ENCODE results near the gene WBP11. TPM values are rescaled to one million over a fixed set of nuclear protein-coding genes. Genes with fewer than 3 reads are reported as not detected.
A peak's percentile ranks its signal among the peaks of the same experiment; 100 is the strongest.

The WBP11 gene
- total and polyA plus RNA-seq, 2 of the 13 experiments (the other 11 are each of a cell fraction or from before 2014, with no cell fraction given): 7.6 to 31.0 TPM

DNA sequence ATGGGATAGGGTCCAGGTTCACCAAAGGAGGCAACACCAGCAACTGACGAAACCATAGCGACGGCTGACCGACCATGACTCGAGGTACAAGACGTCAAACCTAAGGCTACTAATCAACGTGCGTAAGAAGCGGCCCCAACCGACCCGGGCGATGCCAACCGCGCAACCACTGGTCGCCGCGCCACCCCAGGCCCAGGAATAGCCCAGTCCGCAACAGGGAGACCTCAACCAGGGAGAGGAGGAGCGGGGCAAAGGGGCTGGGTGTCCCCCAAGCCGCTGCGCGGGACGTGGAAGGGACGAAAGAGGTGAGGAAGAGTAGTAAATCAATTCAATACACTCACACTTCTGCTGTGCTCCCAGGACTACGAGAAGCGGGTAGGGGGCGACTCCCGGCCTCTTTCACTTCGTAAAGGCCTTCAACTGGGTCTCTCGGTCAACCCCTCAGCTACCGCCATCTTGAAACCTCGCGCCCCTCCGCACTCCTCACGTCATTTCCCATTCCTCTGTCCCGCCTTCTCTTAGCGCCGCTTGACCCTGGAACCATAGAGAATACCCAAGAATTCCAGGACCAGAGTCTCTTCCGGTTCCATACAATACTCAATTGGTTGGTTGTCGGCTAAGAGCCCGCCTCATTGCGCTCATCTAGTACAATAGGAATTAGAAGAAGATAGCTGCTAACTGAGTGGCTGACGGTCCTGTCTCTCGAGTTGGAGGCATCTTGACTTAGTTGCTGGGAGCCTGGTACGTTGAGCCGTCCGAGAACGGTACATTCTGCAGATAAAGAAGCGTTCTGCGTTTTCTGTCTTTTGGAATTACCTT is at the start of gene WBP11, which contains the start of gene C12orf60 (continued):
- TF ChIP-seq, protein P1, sequence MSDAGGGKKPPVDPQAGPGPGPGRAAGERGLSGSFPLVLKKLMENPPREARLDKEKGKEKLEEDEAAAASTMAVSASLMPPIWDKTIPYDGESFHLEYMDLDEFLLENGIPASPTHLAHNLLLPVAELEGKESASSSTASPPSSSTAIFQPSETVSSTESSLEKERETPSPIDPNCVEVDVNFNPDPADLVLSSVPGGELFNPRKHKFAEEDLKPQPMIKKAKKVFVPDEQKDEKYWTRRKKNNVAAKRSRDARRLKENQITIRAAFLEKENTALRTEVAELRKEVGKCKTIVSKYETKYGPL (CRISPR knock-in tag; IDR thresholded peaks at IDR 0.05): no peak
- TF ChIP-seq ZNF326 (CRISPR knock-in tag; IDR thresholded peaks at IDR 0.05; ENCODE audit: borderline replicate concordance): no peak
- TF ChIP-seq, protein P2, sequence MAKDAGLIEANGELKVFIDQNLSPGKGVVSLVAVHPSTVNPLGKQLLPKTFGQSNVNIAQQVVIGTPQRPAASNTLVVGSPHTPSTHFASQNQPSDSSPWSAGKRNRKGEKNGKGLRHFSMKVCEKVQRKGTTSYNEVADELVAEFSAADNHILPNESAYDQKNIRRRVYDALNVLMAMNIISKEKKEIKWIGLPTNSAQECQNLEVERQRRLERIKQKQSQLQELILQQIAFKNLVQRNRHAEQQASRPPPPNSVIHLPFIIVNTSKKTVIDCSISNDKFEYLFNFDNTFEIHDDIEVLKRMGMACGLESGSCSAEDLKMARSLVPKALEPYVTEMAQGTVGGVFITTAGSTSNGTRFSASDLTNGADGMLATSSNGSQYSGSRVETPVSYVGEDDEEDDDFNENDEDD (CRISPR knock-in tag; IDR thresholded peaks at IDR 0.05; ENCODE audit: borderline replicate concordance): peak; percentile 92; the same call in 1 of the 2 replicates
- 0 out of 2 replicates have a peak, but pooled peaks have one; percentile 24 for TF ChIP-seq ZNF891 (CRISPR knock-in tag; IDR thresholded peaks at IDR 0.05)
- no peak for TF ChIP-seq KLF13 (CRISPR knock-in tag; IDR thresholded peaks at IDR 0.05)
- TF ChIP-seq YEATS4 (CRISPR knock-in tag; IDR thresholded peaks at IDR 0.05; ENCODE audit: borderline replicate concordance): peak; percentile 66
- TF ChIP-seq, protein P3, sequence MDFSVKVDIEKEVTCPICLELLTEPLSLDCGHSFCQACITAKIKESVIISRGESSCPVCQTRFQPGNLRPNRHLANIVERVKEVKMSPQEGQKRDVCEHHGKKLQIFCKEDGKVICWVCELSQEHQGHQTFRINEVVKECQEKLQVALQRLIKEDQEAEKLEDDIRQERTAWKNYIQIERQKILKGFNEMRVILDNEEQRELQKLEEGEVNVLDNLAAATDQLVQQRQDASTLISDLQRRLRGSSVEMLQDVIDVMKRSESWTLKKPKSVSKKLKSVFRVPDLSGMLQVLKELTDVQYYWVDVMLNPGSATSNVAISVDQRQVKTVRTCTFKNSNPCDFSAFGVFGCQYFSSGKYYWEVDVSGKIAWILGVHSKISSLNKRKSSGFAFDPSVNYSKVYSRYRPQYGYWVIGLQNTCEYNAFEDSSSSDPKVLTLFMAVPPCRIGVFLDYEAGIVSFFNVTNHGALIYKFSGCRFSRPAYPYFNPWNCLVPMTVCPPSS (IDR thresholded peaks at IDR 0.05): no peak
- TF ChIP-seq, protein P4, sequence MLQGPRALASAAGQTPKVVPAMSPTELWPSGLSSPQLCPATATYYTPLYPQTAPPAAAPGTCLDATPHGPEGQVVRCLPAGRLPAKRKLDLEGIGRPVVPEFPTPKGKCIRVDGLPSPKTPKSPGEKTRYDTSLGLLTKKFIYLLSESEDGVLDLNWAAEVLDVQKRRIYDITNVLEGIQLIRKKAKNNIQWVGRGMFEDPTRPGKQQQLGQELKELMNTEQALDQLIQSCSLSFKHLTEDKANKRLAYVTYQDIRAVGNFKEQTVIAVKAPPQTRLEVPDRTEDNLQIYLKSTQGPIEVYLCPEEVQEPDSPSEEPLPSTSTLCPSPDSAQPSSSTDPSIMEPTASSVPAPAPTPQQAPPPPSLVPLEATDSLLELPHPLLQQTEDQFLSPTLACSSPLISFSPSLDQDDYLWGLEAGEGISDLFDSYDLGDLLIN (CRISPR knock-in tag; IDR thresholded peaks at IDR 0.05; ENCODE audit: borderline replicate concordance): no peak
- no peak for TF ChIP-seq SUZ12 (IDR thresholded peaks at IDR 0.05; ENCODE audit: low read depth, low read length)
- TF ChIP-seq IKZF1 (IDR thresholded peaks at IDR 0.05): no peak
- TF ChIP-seq, protein P5, sequence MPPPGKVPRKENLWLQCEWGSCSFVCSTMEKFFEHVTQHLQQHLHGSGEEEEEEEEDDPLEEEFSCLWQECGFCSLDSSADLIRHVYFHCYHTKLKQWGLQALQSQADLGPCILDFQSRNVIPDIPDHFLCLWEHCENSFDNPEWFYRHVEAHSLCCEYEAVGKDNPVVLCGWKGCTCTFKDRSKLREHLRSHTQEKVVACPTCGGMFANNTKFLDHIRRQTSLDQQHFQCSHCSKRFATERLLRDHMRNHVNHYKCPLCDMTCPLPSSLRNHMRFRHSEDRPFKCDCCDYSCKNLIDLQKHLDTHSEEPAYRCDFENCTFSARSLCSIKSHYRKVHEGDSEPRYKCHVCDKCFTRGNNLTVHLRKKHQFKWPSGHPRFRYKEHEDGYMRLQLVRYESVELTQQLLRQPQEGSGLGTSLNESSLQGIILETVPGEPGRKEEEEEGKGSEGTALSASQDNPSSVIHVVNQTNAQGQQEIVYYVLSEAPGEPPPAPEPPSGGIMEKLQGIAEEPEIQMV (CRISPR knock-in tag; IDR thresholded peaks at IDR 0.05; ENCODE audit: low read depth): no peak
- no peak for TF ChIP-seq STAG1 (CRISPR knock-in tag; IDR thresholded peaks at IDR 0.05)
- TF ChIP-seq JUND (CRISPR knock-in tag; IDR thresholded peaks at IDR 0.05): no peak
- TF ChIP-seq, protein P6, sequence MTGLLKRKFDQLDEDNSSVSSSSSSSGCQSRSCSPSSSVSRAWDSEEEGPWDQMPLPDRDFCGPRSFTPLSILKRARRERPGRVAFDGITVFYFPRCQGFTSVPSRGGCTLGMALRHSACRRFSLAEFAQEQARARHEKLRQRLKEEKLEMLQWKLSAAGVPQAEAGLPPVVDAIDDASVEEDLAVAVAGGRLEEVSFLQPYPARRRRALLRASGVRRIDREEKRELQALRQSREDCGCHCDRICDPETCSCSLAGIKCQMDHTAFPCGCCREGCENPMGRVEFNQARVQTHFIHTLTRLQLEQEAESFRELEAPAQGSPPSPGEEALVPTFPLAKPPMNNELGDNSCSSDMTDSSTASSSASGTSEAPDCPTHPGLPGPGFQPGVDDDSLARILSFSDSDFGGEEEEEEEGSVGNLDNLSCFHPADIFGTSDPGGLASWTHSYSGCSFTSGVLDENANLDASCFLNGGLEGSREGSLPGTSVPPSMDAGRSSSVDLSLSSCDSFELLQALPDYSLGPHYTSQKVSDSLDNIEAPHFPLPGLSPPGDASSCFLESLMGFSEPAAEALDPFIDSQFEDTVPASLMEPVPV (CRISPR knock-in tag; IDR thresholded peaks at IDR 0.05): no peak
- no peak for TF ChIP-seq ZFP90 (CRISPR knock-in tag; IDR thresholded peaks at IDR 0.05; ENCODE audit: borderline replicate concordance)
- no peak for TF ChIP-seq ZNF562 (CRISPR knock-in tag; IDR thresholded peaks at IDR 0.05; ENCODE audit: borderline replicate concordance)
- no peak for TF ChIP-seq CCAR2 (optimal IDR thresholded peaks at IDR 0.05; ENCODE audit: low read depth, low read length)
- 0 out of 2 replicates have a peak, but pooled peaks have one; percentile 20 for TF ChIP-seq FOXA3 (CRISPR knock-in tag; IDR thresholded peaks at IDR 0.05)
- peak; percentile 97 for TF ChIP-seq POLR2AphosphoS5 (IDR thresholded peaks at IDR 0.05; ENCODE audit: low read depth, low read length)
- no peak for TF ChIP-seq MBNL3 (CRISPR knock-in tag; conservative IDR thresholded peaks at IDR 0.05)
- no peak for TF ChIP-seq JUN (CRISPR knock-in tag; IDR thresholded peaks at IDR 0.05)
- no peak for TF ChIP-seq ARNTL (CRISPR knock-in tag; IDR thresholded peaks at IDR 0.05)
- TF ChIP-seq ZNF3 (CRISPR knock-in tag; IDR thresholded peaks at IDR 0.05): no peak
